NCI-H748 treated with DMSO at 0.1 percent for 48 hours (cell line): ENCODE results near the gene SERINC1.
"Not testable (repeated sequence)": the region's sequence is repeated elsewhere in the genome, so short reads cannot be mapped to it uniquely, and the experiment has no call there.

Source experiments
- DNase-seq: peaks from one replicate; lab custom pipeline; 2025; lab: John Stamatoyannopoulos, UW

Gene SERINC1

GRCh38 chr6:122471107-122472021, at the start of gene SERINC1:
SERINC1 (minus strand) TSS chr6:122471807; CDS start chr6:122471737, 70 bp downstream.
- DNase-seq, result peak; percentile 86

- no peak for DNase-seq
Measured at GRCh38 chr6:122511193-122511924, 39.8 kb upstream of the SERINC1 start.

GRCh38 chr6:122505170-122505569, 33.6 kb upstream of the SERINC1 start:
- DNase-seq, result not testable (repeated sequence)

- no peak for DNase-seq
Measured at GRCh38 chr6:122501475-122501874, 29.9 kb upstream of the SERINC1 start.

- no peak for DNase-seq
Measured at GRCh38 chr6:122495612-122496011, 24.0 kb upstream of the SERINC1 start.

GRCh38 chr6:122494665-122495272, 23.2 kb upstream of the SERINC1 start:
- no peak for DNase-seq

GRCh38 chr6:122491919-122492555, 20.4 kb upstream of the SERINC1 start:
- peak; percentile 82 for DNase-seq

GRCh38 chr6:122490607-122491006, 19.0 kb upstream of the SERINC1 start:
- DNase-seq, result no peak

GRCh38 chr6:122484760-122485159, 13.2 kb upstream of the SERINC1 start:
- no peak for DNase-seq

GRCh38 chr6:122482750-122483080, 11.1 kb upstream of the SERINC1 start:
- no peak for DNase-seq

GRCh38 chr6:122476131-122476530, 4.5 kb upstream of the SERINC1 start:
- peak; percentile 48 for DNase-seq

GRCh38 chr6:122472022-122472340, 374 bp upstream of the SERINC1 start:
- no peak for DNase-seq

GRCh38 chr6:122461885-122462284, 9.7 kb downstream of the SERINC1 start:
- DNase-seq, result no peak

GRCh38 chr6:122459865-122460416, 11.7 kb downstream of the SERINC1 start:
- not testable (repeated sequence) for DNase-seq

- no peak for DNase-seq
Measured at GRCh38 chr6:122459240-122459639, 12.4 kb downstream of the SERINC1 start.

GRCh38 chr6:122458087-122458486, 13.5 kb downstream of the SERINC1 start:
- DNase-seq, result no peak

GRCh38 chr6:122455116-122455515, 16.5 kb downstream of the SERINC1 start:
- DNase-seq, result not testable (repeated sequence)

- no peak for DNase-seq
Measured at GRCh38 chr6:122454673-122455072, 16.9 kb downstream of the SERINC1 start.

- DNase-seq, result no peak
Measured at GRCh38 chr6:122452509-122452908, 19.1 kb downstream of the SERINC1 start.

GRCh38 chr6:122449069-122449468, 22.5 kb downstream of the SERINC1 start:
- DNase-seq, result no peak

GRCh38 chr6:122445274-122445673, 26.3 kb downstream of the SERINC1 start:
- DNase-seq, result no peak

- no peak for DNase-seq
Measured at GRCh38 chr6:122438975-122439374, 32.6 kb downstream of the SERINC1 start.
